Adrenal gland (tissue), 12 donors: Measurements from ENCODE around the gene RNF25. TPM values are rescaled to one million over a fixed set of nuclear protein-coding genes. Genes with fewer than 3 reads are reported as not detected.

Source experiments
- DNase-seq, 7 donors: peaks; one replicate each; pipeline ENCODE4 v3.0.0-alpha.2; 2019 to 2020
- H3K27ac ChIP-seq, 5 donors: fragments of 200-600 bp; sonication (generic) in 4 of 5; 1 replicate in 3 of 5; 2 replicates in 2 of 5; pipeline versions ENCODE4 v1.5.1 to v1.8.0; 2016 to 2020; ENCODE audit warnings: mild to moderate bottlenecking in 1 of 5
- H3K27me3 ChIP-seq: fragments of 200-600 bp; 2 replicates; pipeline ENCODE4 v1.8.0; 2021
- H3K36me3 ChIP-seq, 2 donors: fragments of 200-600 bp; replicated peaks in 1 of 2; 1 replicate in 1 of 2; 2 replicates in 1 of 2; pipeline versions ENCODE4 v1.5.1 to v1.8.0; 2018 to 2022
- H3K4me1 ChIP-seq, 2 donors: fragments of 200-600 bp; replicated peaks in 1 of 2; 1 replicate in 1 of 2; 2 replicates in 1 of 2; pipeline versions ENCODE4 v1.5.1 to v1.8.0; 2018 to 2021
- H3K4me3 ChIP-seq, 4 donors: fragments of 200-600 bp; sonication (generic) in 3 of 4; one replicate each; pipeline ENCODE4 v1.5.1; 2016 to 2018
- H3K9me3 ChIP-seq, 3 donors: fragments of 200-600 bp; sonication (generic) in 1 of 3; replicated peaks in 1 of 3; 1 replicate in 2 of 3; 2 replicates in 1 of 3; pipeline versions ENCODE4 v1.5.1 to v1.8.0; 2016 to 2021
- CTCF ChIP-seq, 6 experiments: fragments of 450-650 bp in 4 of 6; fragments of 200-600 bp in 2 of 6; sonication (generic) in 1 of 6; IDR thresholded peaks; 1 replicate in 5 of 6; 2 replicates in 1 of 6; pipeline versions ENCODE4 v1.5.1 to v1.8.0; 2016 to 2021; ENCODE audit warnings: antibody characterized with exemption in 6 of 6, mild to moderate bottlenecking in 2 of 6, moderate library complexity in 1 of 6
- POLR2A ChIP-seq, 2 donors: fragments of 450-650 bp; IDR thresholded peaks; one replicate each; pipeline ENCODE4 v1.6.1; 2017; ENCODE audit warnings: antibody characterized with exemption in 2 of 2, mild to moderate bottlenecking in 2 of 2, moderate library complexity in 1 of 2
- WGBS, 4 donors: extraction: QIAGEN DNeasy Blood & Tissue Kit in 2 of 4; methylation state at CpG; one replicate each; pipeline versions ENCODE4 v1.1.5 to v1.1.7; 2013 to 2017; 5-methylcytosine and 5-hydroxymethylcytosine counted together
- intact Hi-C, 2 donors: fragments of 100-400 bp; cut with DNase I; formaldehyde crosslinking; loops; one replicate each; pipeline versions ENCODE4 v1.14.1 to v1.15.0; 2022 to 2023
- polyA plus RNA-seq, 3 donors: library from polyadenylated mRNA; stranded (reverse); fragments of 200-250 nt in 2 of 3; fragments of 350-450 nt in 1 of 3; fragmentation: Illumina TruSeq in 1 of 3; extraction: RNeasy Lipid Tissue Mini Kit (QIAGEN cat#74804) in 1 of 3; gene quantifications; one replicate each; pipeline ENCODE4 v1.2.3, GENCODE V29; 2013 to 2014
- total RNA-seq, 9 donors: library from RNA; depleted of rRNA in 4 of 9; stranded (reverse); fragments of >200 nt in 4 of 9; fragments of 120-200 nt in 1 of 9; fragmentation: NEBNext Ultra II Directional in 1 of 9; extraction: Animal tissue kit (Norgen Biotek cat#: 25700) in 1 of 9; gene quantifications; one replicate each; pipeline versions ENCODE4 v1.1.0 to v1.2.4, GENCODE V29; 2013 to 2023
- donor health status: healthy with polysubstance abuse.
- donor health status: Bipolar disorder and iron deficiency.
- donor health status: DM: yes; HTN: yes; CAD: no.
- donor health status: DM: no; HTN: no; CAD: no.
- donor health status: DM: no; HTN: no; CAD: no.
- donor health status: DM: yes; HTN: yes; CAD: no.

RNF25 gene
- total and polyA plus RNA-seq, 12 donors = 19.7 to 70.4 (median 29.5) TPM

- Histone ChIP-seq H3K9me3 (no peaks in the 10 kb centered on the region), H3K27ac (no peak overlapping the region), H3K4me3 (no peak overlapping the region), H3K27me3 (no peaks in the 10 kb centered on the region), H3K36me3 (peaks cover 0 to 22% of the 10 kb centered on the region in 2 donors), H3K4me1 (no peaks in the 10 kb centered on the region)
- no peak for DNase-seq
- no peak for TF ChIP-seq POLR2A (IDR thresholded peaks at IDR 0.05)
- no peak for TF ChIP-seq CTCF (IDR thresholded peaks at IDR 0.05)
- intact Hi-C loops = no loop called here
- 56 to 68% (median 60%) methylated on average over 4 of the region's 4 CpGs for WGBS, 4 donors
Measured at GRCh38 chr2:218631837-218632236, 40.0 kb downstream of the RNF25 start.

GRCh38 chr2:218627939-218628338 is 43.9 kb downstream of the RNF25 start:
- 82 to 95% (median 92%) methylated on average over 3 to 4 of the region's 4 CpGs for WGBS, 4 donors
- no peak for TF ChIP-seq CTCF (IDR thresholded peaks at IDR 0.05)
- intact Hi-C loops = no loop called here
- Histone ChIP-seq H3K4me1 (no peaks in the 10 kb centered on the region), H3K27me3 (no peaks in the 10 kb centered on the region), H3K9me3 (no peaks in the 10 kb centered on the region), H3K27ac (no peak overlapping the region), H3K36me3 (no peaks in the 10 kb centered on the region), H3K4me3 (no peak overlapping the region)
- no peak for DNase-seq

GRCh38 chr2:218626369-218626768 is 45.4 kb downstream of the RNF25 start:
- Histone ChIP-seq H3K27ac (no peak overlapping the region), H3K9me3 (no peaks in the 10 kb centered on the region), H3K27me3 (no peaks in the 10 kb centered on the region), H3K4me1 (no peaks in the 10 kb centered on the region), H3K4me3 (no peak overlapping the region), H3K36me3 (no peaks in the 10 kb centered on the region)
- TF ChIP-seq CTCF (IDR thresholded peaks at IDR 0.05) = no peak
- no peak for TF ChIP-seq POLR2A (IDR thresholded peaks at IDR 0.05)
- intact Hi-C loops = no loop called here
- WGBS, 4 donors = 75 to 96% (median 90%) methylated on average over 4 of the region's 4 CpGs
- DNase-seq = no peak

- no peak for DNase-seq
- Histone ChIP-seq H3K4me3 (no peak overlapping the region), H3K27ac (no peak overlapping the region), H3K4me1 (no peaks in the 10 kb centered on the region), H3K9me3 (no peaks in the 10 kb centered on the region), H3K36me3 (no peaks in the 10 kb centered on the region), H3K27me3 (no peaks in the 10 kb centered on the region)
- WGBS, 4 donors = 58 to 76% (median 69%) methylated on average over 3 of the region's 3 CpGs
- TF ChIP-seq CTCF (IDR thresholded peaks at IDR 0.05) (no peak), POLR2A (IDR thresholded peaks at IDR 0.05) (no peak)
- intact Hi-C loops = no loop called here
Measured at GRCh38 chr2:218623366-218623705, 48.5 kb downstream of the RNF25 start.
